Subcutaneous adipose tissue (tissue), 4 donors: ENCODE data around the gene RIMBP3B. TPM values are rescaled to one million over a fixed set of nuclear protein-coding genes. Genes with fewer than 3 reads are reported as not detected.
"Not testable (repeated sequence)": the region's sequence is repeated elsewhere in the genome, so short reads cannot be mapped to it uniquely, and the experiment has no call there.

Experiments
- small RNA-seq: library from RNA; depleted of rRNA; stranded (forward); fragments of <200 nt; gene quantifications from one replicate; pipeline ENCODE3, GENCODE V24; 2016
- total RNA-seq, 4 donors: library from RNA; depleted of rRNA; stranded (reverse); fragments of >200 nt; gene quantifications; one replicate each; pipeline ENCODE4 v1.1.0, GENCODE V29; 2016
- TF ChIP-seq, protein P1 (sequence below): fragments of 450-650 bp; IDR thresholded peaks from one replicate; pipeline ENCODE4 v1.5.1; 2016; ENCODE audit warnings: low read depth, mild to moderate bottlenecking, control low read depth, antibody characterized with exemption, moderate library complexity

RIMBP3B gene, protein sequence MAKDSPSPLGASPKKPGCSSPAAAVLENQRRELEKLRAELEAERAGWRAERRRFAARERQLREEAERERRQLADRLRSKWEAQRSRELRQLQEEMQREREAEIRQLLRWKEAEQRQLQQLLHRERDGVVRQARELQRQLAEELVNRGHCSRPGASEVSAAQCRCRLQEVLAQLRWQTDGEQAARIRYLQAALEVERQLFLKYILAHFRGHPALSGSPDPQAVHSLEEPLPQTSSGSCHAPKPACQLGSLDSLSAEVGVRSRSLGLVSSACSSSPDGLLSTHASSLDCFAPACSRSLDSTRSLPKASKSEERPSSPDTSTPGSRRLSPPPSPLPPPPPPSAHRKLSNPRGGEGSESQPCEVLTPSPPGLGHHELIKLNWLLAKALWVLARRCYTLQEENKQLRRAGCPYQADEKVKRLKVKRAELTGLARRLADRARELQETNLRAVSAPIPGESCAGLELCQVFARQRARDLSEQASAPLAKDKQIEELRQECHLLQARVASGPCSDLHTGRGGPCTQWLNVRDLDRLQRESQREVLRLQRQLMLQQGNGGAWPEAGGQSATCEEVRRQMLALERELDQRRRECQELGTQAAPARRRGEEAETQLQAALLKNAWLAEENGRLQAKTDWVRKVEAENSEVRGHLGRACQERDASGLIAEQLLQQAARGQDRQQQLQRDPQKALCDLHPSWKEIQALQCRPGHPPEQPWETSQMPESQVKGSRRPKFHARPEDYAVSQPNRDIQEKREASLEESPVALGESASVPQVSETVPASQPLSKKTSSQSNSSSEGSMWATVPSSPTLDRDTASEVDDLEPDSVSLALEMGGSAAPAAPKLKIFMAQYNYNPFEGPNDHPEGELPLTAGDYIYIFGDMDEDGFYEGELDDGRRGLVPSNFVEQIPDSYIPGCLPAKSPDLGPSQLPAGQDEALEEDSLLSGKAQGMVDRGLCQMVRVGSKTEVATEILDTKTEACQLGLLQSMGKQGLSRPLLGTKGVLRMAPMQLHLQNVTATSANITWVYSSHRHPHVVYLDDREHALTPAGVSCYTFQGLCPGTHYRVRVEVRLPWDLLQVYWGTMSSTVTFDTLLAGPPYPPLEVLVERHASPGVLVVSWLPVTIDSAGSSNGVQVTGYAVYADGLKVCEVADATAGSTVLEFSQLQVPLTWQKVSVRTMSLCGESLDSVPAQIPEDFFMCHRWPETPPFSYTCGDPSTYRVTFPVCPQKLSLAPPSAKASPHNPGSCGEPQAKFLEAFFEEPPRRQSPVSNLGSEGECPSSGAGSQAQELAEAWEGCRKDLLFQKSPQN (N-terminal part only)
- total RNA-seq = under 1 TPM in 1 of 4 donors, not detected in 3; under 0.01 TPM

DNA sequence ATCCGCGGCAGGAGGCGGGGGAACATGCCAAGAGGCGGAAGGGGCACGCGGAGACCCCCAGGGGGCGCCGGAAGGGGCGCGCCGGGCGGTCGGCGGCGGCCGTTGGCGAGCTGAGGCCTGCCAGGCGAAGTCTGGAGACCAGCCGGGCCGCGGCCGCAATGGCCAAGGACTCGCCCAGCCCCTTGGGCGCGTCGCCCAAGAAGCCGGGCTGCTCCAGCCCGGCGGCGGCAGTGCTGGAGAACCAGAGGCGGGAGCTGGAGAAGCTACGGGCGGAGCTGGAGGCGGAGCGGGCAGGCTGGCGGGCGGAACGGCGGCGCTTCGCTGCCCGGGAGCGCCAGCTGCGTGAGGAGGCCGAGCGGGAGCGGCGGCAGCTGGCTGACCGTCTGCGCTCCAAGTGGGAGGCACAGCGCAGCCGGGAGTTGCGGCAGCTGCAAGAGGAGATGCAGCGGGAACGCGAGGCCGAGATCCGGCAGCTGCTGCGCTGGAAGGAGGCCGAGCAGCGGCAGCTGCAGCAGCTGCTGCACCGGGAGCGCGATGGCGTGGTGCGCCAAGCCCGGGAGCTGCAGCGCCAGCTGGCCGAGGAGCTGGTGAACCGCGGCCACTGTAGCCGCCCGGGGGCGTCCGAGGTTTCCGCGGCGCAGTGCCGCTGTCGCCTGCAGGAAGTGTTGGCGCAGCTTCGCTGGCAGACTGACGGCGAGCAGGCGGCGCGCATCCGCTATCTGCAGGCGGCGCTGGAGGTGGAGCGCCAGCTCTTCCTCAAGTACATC is at the start of gene RIMBP3B:
Gene RIMBP3B (plus strand): TSS at position 51 of the 767 bp plus-strand sequence. CDS start 108 bp downstream, at position 159.
- TF ChIP-seq, protein P1, sequence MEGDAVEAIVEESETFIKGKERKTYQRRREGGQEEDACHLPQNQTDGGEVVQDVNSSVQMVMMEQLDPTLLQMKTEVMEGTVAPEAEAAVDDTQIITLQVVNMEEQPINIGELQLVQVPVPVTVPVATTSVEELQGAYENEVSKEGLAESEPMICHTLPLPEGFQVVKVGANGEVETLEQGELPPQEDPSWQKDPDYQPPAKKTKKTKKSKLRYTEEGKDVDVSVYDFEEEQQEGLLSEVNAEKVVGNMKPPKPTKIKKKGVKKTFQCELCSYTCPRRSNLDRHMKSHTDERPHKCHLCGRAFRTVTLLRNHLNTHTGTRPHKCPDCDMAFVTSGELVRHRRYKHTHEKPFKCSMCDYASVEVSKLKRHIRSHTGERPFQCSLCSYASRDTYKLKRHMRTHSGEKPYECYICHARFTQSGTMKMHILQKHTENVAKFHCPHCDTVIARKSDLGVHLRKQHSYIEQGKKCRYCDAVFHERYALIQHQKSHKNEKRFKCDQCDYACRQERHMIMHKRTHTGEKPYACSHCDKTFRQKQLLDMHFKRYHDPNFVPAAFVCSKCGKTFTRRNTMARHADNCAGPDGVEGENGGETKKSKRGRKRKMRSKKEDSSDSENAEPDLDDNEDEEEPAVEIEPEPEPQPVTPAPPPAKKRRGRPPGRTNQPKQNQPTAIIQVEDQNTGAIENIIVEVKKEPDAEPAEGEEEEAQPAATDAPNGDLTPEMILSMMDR = not testable (repeated sequence)

DNA sequence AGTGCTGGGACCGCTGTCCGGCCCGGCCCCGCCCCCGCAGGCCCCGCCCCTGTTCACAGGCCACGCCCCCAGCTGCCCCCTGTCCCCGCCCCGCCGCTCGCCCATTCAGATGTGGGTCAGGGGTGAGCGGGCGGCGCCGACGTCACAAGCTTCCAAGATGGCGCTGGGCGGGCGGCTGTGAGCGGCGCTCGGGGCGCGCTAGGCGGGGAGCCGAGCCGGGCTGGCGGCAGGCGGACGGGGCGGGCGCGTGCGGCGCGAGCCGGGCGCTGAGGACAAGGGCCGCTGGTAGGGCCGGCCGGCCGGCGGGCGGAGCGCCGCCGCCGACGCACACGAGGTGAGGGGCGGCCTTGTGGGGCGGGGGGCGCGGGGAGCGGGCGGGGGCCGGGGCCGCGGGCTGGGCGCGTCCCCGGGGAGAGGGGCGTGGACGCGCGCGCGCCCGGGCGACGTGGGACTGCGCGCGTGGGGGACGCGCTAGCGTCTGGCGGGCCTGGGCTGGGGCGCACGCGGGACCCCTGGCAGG is 33.7 kb downstream of the RIMBP3B start, which contains the start of gene HIC2:
Gene HIC2 (plus strand): TSS at position 145 of the 520 bp plus-strand sequence. CDS start 25,461 bp downstream, outside the sequence.
- TF ChIP-seq, protein P1 = not testable (repeated sequence)

Small RNA genes lying within 50 kb of the gene (small RNA-seq; reads per million reads assigned to genes)
- gene RF00492 (not detected), gene RN7SKP63 (not detected)

Other genes with a start within 250 kb of the RIMBP3B start
- 1 to 10 TPM; 2.6 to 7.5 (median 2.9) TPM for gene HIC2, start 33.6 kb downstream of the RIMBP3B start, total RNA-seq
- 1 to 10 TPM in 2 of 4 donors, under 1 TPM in 1, not detected in 1; 0.51 to 3.1 (median 1.3) TPM for gene TMEM191C, start 83.6 kb downstream of the RIMBP3B start, total RNA-seq
- gene RIMBP3C, start 167.7 kb downstream of the RIMBP3B start, total RNA-seq = under 1 TPM in 3 of 4 donors, not detected in 1; under 0.01 to 0.22 (median 0.19) TPM
- gene UBE2L3, start 184.0 kb downstream of the RIMBP3B start, total RNA-seq = 10 to 100 TPM; 28.4 to 58.7 (median 31.9) TPM
- gene YDJC, start 246.3 kb downstream of the RIMBP3B start, total RNA-seq = 10 to 100 TPM in 3 of 4 donors, 1 to 10 TPM in 1; 4.7 to 15.3 (median 12.9) TPM
- 1 to 10 TPM in 1 of 4 donors, under 1 TPM in 1, not detected in 2; 0.22 to 1.1 TPM for gene CCDC116, start 249.0 kb downstream of the RIMBP3B start, total RNA-seq